HG02973 (cell line): ENCODE measurements around the gene PTEN.
"Not testable (repeated sequence)": the region's sequence is repeated elsewhere in the genome, so short reads cannot be mapped to it uniquely, and the experiment has no call there.

Experiments
- ATAC-seq: cut with Tn5 transposase; IDR thresholded peaks from one replicate; pipeline ENCODE4 v1.9.1; 2021; ENCODE audit warnings: moderate library complexity; ENCODE audit not compliant: unreplicated experiment

Gene PTEN

GRCh38 chr10:87863053-87863943, at the start of gene PTEN, which contains the start of gene KLLN:
Gene PTEN (plus strand): TSS chr10:87863625. CDS start chr10:87864470, 845 bp downstream.
Gene KLLN (minus strand): TSS chr10:87863533. CDS start chr10:87862487, 1,046 bp downstream.
- peak; percentile 25 for ATAC-seq

DNA sequence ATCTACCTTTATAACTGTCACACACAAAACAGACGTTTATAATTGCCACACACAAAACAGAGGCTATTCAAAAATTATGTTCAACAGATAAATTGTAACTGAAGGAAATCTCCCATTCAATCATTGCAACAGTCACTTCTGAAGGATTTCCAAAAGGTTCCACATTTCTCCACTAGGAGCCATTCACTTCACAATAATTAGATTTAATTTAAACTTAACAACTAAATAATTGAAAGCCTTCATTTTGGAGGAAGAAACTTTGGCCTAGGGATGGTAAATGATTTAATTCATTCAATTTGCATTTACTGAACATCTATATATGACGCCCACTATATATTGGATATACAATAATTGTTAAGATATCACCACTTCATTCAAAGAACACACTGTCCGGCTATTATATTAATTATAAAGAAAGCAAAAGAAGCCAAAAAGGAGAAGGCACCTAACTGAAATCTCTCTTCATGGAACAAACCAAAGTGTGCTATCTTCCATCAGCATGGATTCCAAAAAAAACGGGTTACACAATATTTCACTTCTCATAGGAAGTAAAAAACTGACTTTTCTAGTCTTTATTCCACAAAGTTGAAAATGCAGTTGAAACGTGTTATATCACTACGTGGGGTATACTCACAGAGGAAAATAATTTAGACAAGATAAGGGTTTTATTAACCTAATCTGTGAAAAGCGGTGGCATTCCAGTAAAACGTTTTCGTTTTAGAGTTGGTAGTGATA, 47.1 kb upstream of the PTEN start:
- no peak for ATAC-seq

- ATAC-seq = peak; percentile 2
These were observed 46.4 kb upstream of the PTEN start for GRCh38 chr10:87816898-87817608.

DNA sequence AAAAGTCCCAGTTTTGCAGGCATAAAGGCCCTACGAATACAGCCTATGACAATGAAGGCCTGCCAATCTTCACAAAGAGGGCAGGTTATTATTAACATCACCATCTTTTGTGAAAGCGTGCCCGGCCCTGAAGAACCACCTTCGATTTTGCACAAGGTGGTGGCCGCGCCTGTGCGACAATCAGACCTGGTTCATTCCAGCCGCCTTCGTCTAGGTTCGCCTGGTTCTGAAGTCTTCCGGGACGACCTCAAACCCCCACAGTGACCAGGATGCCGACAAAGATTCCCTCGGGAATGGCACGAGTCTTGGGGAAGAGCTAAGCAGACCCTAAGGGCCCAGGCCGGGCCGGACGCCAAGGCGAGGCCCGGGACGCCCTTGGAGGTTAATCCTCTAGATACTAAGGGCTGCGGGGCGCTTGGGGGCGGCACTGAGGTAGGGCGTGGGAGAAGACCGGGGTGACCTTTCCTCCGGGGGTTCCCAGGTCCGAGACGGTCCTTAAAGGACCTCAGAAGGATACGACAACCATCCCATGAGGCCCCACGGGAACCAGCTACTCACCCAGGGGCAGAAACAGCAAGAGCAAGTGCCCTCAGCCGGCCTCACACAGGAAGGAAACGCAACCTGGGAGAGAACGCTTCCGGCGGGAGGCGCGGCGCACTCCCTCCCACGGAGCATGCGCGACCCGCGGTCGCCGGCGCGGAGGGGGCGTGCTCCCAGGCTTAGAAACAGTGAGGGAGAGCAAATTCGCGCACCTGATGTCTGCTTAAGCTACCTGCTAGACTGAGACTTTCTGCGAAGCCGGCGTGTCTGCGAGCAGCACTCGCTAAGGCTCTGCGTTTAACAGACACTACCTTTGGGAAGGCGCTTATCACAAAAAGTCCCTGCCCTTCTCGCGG, 45.6 kb upstream of the PTEN start, which contains the start of gene ATAD1:
Gene ATAD1 (minus strand): TSS at position 618 of the 896 bp plus-strand sequence. CDS start 3,627 bp downstream, outside the sequence.
- ATAC-seq = peak; percentile 57

GRCh38 chr10:87818505-87819288, 44.7 kb upstream of the PTEN start:
- ATAC-seq = peak; percentile 50

GRCh38 chr10:87819289-87819585, 44.2 kb upstream of the PTEN start:
- ATAC-seq = no peak

DNA sequence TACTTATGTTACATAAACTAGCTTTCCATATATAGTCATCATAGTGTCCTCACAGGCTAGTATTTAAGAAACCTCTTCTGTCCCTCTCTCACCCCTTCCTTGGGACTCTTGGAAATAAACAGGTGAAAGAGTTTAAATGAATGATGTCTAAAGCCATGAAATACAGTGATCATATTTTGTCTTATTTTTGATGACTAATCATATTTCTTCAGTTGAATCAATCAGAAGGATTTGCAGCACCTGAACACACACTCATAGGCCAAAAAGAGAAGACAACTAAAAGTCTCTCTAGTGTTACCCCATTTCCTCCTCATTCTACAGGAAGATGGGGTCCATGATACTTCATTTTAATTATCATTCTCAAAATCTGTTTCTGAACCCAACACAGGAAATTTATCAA, 36.8 kb upstream of the PTEN start:
- no peak for ATAC-seq

DNA sequence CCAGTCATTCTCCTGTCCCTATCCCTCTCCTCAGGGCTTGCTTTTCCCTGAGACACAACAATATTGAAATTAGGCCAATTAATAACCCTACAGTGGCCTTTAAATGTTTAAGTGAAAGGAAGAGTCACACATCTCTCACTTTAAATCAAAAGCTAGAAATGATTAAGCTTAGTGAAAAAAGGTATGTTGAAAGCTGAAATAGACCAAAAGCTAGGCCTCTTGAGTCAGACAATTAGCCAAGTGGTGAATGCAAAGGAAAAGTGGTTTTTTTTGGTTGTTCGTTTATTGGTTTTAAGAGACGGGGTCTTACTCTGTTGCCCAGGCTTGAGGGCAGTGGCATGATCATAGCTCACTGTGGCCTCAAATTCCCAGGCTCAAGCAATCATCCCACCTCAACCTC, 35.7 kb upstream of the PTEN start:
- no peak for ATAC-seq

DNA sequence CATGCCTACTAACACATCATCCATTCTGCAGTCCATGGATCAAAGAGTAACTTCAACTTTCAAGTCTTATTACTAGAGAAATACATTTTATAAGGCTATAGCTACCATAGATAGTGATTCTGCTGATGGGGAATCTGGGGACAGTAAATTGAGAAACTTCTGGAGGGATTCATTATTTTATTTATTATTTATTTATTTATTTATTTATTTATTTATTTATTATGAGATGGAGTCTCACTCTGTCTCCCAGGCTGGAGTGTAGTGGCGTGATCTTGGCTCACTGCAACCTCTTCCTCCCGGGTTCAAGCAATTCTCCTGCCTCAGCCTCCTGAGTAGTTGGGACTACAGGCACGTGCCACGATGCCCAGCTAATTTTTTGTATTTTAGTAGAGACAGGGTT, 34.4 kb upstream of the PTEN start:
- ATAC-seq = not testable (repeated sequence)

GRCh38 chr10:87829986-87830729, 33.3 kb upstream of the PTEN start:
- no peak for ATAC-seq

- no peak for ATAC-seq
These were observed 27.3 kb upstream of the PTEN start for GRCh38 chr10:87836098-87836497.

DNA sequence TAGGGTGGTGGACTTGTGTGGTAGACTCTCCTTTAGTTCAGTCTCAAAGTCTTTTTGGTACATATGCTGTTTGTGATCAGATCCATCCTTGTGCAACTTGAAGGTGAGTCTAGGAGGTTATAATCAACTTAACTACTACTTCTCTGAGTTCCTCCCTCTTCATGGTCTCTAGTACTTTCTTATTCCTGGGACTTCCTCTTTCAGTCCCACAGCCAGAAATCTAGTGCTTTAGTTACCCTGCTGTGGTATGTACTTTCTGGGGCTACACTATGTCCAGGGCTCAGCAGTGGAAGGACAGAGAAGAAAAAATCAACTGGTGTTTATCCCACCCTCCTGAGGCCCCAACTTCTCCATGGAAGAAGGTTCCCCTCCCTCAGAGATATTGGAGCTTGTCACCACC, 26.0 kb upstream of the PTEN start:
- no peak for ATAC-seq

DNA sequence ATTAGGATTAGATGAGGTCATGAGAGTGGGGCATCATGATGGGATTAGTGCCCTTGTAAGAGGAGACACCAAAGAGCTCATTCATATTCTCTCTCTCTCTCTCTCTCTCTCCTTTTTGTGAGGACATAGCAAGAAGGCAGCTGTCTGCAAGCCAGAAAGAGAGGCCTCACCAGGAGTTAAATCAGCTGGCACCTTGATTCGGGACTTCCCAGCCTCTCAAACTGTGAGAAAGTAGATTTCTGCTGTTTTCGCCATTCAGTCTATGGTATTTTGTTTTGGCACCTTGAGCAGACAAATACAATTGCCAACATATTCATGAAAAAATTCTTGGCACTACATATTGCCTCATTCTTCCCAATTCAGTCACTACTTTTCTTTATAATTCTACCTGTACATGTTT, 24.8 kb upstream of the PTEN start:
- ATAC-seq = no peak

GRCh38 chr10:87841186-87841585, 22.2 kb upstream of the PTEN start:
- ATAC-seq = no peak

- no peak for ATAC-seq
These were observed 21.2 kb upstream of the PTEN start for GRCh38 chr10:87842220-87842641.

DNA sequence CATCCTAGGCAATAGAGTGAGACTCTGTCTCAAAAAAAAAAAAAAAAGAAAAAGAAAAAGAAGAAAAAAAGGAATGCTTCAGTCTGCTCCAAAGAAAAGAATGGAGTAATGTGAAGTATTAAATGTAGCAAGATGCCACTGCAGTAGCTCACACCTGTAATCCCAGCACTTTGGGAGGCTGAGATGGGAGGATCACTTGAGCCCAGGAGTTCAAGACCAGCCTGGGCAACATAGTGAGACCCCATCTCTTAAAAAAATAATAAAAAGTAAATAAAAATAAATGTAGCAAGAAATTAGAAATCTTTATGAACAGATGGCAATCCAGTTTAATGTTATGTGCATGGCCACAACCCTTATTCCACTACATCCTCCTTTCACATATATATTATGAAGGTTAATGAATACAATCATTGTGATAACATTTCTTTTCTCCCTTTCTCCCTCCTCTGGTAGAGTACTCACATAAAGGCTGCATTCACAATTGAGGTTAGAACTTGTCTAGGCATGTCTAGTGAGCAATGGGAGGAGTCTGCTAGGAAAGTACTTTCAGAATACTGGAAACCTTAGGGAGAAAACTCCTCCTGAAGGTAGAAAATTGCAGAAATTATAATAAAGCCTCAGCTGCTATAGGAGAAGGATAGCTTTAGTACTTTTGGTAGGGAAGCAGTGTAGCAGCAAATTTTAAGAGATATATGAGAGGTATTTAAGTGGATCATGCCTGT, 20.5 kb upstream of the PTEN start:
- no peak for ATAC-seq

GRCh38 chr10:87843714-87844113, 19.7 kb upstream of the PTEN start:
- no peak for ATAC-seq
